GM19240 (cell line): ENCODE measurements around the gene LENG9.
A peak's percentile ranks its signal among the peaks of the same experiment; 100 is the strongest.
"Not testable (repeated sequence)": the region's sequence is repeated elsewhere in the genome, so short reads cannot be mapped to it uniquely, and the experiment has no call there.

Experiments used
- DNase-seq: peaks from one replicate; pipeline ENCODE4 v3.0.0; 2011; ENCODE audit warnings: low spot score; ENCODE audit not compliant: insufficient read length

The LENG9 gene

DNA sequence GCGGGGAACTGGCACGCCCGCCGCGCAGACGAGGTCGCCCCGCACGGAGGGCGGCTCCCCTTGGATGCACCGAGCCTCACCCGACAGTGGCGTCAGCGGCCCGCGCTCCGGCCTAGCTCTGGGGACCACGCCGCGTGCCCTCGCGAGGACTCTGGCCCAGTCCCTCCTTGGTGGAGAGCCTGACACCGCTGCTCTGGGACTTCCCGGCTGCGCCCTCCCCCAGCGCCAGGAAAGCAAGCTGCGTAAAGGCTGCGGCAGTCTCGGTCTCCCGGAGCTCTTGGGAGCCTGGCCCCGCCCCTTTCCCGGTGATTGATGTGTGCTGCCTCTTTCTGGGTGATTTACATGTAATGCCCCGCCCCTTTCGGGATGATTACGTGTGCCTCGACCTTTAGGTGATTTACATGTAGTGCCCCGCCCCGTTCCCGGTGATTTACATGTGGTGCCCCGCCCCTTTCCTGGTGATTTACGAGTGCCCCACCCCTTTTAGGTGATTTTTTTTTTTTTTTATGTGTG is at the start of gene LENG9:
TSS of gene LENG9 (minus strand) at position 248 of the 513 bp plus-strand sequence. CDS start 252 bp downstream, outside the sequence.
- DNase-seq: peak; percentile 65

DNA sequence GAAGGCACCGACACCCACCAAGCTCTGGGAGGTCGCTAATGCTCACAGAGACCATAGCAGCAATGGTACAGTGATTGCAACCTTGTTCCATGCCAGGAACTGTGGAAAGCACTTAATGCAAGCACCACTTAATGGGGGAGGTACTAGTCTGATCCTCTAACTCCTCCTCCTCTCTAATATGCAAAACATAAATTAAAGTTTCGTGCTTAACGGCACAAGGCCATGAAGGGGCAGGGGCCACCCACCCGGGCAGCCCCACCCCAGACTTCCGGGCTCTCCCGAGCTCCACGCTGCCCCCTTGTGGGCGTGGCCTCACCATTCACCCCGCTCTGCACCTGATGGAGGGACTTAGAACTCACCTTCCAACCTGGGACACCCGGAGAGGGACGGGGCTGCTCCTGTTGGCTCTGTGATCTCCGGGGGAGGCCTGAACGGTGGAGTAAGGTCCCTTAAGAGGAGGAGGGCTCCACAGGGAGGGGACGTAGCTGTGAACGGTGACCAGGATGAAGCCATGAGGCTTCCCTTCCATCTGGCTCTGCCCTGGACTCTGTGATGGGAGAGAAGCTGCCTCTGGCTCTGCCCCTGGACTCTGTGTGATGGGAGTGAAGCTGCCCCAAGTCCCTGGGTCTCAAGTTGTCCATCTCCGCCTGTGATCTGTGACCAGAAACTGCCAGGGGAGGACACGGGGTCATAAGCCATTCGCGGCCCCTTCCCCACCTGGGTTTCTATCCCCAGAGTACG is 45.8 kb upstream of the LENG9 start:
- not testable (repeated sequence) for DNase-seq

DNA sequence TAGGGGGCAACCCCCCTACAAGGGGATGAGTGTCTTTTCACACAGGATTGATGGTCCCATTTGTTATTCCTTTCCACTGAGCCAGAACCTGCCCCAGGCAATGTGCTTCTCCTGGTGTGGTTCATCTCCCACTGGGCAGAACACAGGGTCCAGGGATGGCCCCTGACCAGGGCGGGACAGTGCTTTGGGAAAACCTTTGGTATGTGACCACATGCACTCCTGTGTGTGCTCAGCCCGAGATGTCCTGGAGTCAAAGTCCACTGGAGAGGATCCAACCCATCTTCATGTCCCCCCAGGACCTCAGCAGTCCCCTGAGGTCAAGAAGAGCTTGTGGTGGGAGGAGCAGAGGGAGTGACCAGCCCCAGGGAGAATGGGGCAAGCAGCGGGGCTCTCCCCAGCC is 44.9 kb upstream of the LENG9 start:
- DNase-seq: not testable (repeated sequence)

DNA sequence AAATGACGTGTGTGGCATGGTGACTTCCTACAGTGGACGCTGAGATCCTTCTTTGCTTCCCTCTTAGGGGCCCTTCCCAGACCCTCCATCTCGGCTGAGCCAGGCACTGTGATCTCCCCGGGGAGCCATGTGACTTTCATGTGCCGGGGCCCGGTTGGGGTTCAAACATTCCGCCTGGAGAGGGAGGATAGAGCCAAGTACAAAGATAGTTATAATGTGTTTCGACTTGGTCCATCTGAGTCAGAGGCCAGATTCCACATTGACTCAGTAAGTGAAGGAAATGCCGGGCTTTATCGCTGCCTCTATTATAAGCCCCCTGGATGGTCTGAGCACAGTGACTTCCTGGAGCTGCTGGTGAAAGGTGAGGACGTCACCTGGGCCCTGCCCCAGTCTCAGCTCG is 44.2 kb upstream of the LENG9 start:
- DNase-seq: no peak

DNA sequence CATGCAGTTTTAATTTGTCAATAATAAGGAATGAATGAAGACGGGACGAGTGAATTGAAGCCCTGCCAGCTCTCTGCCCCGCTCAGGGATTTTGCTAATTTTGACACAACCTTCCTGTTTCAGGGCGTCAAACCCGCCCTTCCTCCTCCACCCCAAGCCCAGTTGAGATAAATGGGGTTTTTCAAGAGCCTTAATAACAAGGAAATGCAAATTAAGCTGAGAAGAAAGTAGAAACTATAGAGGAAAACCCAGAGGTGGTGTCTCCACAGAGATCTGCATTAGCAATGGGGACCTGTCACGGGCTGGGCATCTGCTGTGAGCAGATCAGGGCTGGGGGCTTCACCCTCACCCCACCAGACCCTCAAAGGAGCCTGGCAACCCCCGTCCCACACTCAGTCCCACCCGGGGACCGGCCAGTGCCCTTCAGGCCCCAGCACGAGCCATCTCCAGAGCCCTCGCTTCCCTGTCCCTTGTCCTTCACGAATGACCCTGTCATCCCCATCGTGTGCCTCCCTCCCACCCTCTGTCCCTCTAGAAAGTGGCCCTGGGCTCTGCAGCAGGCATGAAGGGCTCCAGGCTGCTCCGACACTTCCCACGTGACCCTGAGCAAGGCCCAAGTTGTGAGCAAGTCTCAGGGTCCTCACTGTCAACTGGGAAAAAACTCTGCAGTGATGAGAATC is 43.6 kb upstream of the LENG9 start:
- DNase-seq: not testable (repeated sequence)

DNA sequence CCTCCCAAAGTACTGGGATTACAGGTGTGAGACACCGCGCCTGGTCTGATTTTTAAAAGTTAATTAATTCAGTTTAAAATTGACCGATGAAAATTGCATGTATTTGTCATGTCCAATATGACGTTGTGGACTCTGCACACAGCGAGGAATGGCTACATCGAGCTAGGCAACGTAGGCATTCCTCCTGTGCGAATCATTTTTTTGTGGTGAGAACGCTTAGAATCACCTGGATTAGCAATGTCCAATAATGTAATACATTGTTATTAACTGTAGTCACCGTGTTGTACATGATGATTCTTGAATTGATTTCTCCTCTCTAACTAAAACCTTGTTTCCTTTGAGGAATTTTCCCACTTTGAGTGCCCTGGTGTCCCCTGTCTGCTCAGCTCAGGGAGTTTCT is 42.5 kb upstream of the LENG9 start:
- no peak for DNase-seq

DNA sequence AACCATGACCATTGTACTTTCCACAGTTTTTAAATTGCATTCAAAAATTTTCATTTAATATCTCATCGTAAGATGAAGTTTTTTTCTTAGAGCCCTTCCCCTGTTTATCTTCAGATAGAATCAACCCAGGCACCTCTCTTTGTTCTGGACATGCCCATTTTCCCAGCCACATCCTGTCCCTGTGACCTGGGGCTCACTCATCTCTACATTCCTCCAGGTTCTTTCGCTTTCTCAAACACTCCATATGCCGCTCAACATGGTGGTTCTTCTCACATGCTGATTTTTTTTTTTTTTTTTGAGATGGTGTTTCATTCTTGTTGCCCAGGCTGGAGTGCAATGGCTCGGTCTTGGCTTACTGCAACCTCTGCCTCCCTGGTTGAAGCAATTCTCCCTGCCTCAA is 42.0 kb upstream of the LENG9 start:
- not testable (repeated sequence) for DNase-seq

DNA sequence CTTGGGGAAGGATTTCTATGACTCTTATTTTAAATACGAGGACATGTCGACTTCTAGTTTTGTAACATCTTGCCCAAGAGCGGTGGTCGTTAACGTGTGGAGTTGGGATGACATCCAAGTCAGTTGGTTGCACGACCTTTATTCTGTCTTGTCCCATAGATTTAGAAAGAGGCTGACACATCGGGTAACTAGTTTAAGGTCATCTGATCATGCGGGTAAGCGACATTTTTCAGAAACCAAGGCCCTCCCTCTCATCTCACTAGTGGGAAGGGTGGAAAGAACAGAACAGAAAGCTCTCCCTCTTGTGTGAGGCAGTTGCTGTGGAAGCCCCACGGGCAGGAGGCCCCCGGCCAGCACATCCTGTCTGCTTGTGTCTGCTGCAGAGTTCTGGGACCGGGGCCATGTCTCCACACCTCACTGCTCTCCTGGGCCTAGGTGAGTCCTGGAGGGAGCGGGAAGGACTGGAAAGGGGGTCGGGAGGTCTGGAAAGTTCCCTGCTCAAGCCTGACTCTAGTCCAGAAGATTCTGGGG is 39.0 kb upstream of the LENG9 start, which contains the start of gene LAIR2:
TSS of gene LAIR2 (plus strand) at position 314 of the 531 bp plus-strand sequence. CDS start at position 402, 88 bp downstream.
- DNase-seq: no peak

DNA sequence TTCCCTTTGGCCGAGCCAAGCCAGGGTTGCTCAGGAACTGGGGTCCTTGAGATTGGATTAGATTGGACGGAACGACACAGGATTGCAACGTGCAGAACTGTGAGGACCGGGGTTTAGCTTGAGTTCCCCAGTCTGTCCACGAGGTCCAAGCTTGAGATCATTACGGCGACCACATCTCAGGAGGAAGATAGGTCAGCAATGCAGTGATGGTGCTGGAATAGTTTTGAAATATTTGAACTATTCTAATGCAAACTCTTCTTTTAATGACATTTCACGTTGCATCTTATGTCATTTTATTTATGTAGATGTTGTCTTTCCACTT is 34.8 kb upstream of the LENG9 start:
- DNase-seq: not testable (repeated sequence)

DNA sequence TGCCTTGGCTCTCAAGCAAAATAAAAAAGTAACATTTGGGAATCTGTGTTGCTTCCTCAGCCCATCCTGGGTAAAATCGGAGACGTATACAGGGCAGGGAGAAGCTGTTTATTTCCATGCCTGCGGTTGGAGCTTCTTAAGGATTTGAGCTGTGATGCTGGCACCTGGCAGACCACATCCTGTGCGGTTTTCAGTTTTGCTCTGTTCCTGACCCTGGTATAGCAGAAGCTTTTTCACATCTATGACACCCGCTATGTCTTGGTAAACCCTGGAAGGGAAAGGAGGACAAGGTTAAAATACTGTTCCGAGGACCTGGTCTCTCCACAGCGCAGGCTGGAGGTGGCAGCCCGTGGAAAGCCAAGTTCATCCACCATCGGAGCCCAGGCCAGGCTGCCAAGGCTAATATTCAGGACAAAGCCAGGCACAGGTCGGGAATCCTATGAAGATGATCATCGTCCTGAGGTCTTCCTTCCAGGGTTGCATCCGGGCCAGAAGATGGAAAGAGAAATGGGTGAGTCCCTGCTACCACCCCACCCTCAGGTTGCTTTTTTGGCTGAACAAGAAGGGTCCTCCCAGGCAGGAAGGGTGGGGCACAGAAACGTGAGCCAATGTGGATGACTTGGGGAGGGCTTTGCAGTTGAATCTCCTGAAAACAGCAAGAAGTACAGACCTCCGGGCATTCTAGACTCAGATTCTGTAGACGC is 34.3 kb upstream of the LENG9 start:
- not testable (repeated sequence) for DNase-seq

DNA sequence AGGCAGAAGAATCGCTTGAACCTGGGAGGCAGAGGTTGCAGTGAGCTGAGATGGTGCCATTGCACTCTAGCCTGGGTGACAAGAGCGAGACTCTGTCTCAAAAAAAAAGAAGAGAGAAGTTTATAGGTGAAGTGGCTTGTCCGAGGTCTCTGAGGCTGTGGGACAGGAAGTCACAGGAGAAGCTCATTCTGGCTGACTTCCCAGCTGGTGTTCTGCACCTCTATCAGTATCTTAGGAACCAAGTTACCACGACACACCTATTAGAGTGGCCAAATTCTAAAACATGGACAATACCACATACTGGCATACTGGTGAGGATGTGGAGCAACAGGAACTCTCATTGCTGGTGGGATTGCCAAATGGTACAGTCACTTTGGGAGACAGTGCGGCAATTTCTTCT is 31.7 kb upstream of the LENG9 start:
- DNase-seq: not testable (repeated sequence)

DNA sequence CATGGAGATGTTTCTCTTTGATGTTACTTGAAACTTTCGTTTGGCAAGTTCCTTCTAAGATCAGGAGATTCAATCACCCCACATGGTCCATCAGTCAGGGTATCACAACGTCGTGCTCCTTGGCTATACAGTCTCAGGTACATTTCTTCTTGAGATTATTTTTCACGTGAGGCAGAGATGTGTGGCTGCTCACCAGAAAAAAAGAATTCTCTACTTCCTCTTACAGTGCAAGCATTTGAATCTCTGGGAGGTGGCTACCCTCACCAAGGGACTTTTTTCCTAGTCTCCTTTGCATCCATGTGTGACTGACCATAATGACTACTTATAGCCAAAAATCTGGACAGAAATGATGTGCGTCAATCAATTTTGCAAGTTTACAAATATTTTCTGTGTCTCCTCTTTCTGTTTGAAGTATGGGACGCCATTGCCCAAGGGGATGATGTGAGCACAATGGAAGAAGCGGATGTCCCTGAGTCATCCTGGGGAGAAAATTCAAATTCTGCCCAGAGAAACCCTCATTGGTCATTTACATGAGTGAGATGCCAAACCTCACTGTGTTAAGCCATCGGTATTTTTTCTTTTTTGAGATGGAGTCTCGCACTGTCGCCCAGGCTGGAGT is 30.5 kb upstream of the LENG9 start:
- no peak for DNase-seq

DNA sequence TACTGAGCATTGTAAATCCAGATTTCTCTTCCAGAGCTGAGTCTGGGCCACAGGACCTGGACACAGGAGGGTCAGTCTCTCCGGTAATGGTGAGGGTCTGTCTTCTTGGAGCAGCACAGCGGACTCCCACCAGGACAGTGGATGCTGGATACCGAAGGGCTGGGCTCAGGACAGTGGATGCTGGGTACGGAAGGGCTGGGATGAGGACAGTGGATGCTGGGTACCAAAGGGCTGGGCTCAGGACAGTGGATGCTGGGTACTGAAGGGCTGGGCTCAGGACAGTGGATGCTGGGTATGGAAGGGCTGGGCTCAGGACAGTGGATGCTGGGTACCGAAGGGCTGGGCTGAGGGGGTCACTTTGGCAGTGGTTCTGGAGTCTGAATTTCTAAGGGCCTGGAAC is 29.5 kb upstream of the LENG9 start:
- DNase-seq: not testable (repeated sequence)

DNA sequence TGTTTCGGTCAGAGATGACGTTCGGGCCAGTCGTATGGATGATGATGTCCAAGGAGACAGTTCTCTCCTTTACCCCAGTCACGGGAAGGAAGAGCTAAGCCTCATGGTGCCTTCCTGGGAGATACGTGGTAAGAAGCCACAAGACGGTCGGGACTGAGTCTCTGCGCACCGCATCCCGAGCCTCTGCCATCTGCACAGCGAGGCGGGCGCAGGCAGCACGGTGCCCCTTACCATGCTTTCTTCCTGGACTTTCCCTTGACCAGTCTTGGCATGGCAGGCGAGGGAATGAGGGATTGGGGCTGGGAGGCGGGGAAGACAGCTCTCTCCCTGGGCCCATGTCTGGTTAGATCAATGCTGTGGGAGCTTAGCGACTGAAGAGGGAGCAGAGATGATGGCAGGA is 29.0 kb upstream of the LENG9 start:
- no peak for DNase-seq

DNA sequence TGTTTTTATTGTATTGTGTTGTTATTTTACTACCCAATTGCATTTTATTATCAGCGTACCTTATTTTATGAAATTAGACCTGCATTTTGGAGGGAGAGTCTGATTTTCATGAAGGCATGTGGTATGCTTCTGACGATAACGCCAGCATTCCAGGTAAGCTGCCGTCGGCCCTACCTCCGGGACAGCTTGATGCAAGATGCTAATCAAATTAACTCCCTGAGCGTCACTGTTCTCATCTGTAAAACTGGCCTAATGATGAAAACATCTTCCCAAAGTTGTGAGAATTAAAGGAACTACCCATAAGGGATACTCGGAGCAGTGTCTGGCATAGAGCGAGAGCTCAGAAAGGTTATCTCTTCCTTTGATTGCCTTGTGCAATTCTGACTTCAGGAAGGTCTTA is 26.2 kb upstream of the LENG9 start:
- DNase-seq: no peak

DNA sequence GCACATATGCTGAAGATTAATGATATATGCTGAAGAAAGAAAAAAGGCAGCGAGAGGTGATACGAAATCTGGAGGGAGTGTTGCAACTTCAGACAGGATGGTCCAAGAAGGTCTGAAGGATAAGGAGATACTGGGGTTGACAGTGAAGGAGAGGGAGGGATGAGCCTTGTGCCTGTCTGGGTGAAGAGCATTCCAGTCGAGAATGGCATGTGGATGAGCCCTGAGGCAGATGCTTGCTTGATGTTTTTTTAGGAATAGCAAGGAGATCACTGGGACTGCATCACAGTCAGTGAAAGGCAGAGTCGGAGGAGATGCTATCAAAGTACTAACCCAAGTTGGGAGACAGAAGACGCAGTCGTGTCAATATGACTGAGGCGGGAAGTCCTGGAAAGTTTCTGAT is 25.8 kb upstream of the LENG9 start:
- no peak for DNase-seq

DNA sequence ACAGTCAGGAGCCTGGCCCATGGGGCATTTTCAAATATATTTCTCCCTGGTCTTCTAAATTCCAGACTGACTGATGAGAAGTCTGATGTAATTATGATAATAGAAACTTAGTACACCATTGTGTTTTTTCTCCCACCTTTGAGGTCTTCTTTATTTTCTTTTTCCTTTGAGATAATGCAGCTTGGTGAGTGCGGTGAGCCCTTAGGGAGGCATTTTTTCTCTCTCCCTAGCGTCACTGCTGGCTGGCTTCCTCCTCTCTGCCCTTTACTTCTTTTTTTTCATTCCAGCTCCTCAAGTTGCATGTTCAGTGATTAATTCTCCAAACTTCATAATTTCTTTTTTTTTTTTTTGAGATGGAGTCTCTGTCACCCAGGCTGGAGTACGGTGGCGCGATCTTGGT is 22.3 kb upstream of the LENG9 start:
- DNase-seq: no peak

DNA sequence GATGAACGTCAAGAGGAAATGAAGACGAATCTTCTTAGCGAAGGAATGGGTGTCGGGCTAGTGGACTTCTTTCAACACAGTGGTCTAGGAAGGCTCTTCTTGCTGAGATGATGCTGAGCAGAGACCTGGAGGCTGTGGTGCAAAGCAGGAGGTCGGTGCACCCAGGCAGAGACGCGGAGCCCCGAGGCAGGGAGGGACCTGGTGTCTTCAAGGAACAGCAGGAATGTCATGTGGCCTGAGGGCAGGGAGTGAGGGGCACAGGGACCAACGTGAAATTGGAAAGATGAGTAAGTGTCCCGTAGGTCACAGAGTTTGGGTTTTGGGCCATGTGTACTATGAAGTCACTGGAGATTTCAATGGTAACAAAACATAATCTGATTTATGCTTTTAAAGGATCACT is 20.9 kb upstream of the LENG9 start:
- DNase-seq: no peak

DNA sequence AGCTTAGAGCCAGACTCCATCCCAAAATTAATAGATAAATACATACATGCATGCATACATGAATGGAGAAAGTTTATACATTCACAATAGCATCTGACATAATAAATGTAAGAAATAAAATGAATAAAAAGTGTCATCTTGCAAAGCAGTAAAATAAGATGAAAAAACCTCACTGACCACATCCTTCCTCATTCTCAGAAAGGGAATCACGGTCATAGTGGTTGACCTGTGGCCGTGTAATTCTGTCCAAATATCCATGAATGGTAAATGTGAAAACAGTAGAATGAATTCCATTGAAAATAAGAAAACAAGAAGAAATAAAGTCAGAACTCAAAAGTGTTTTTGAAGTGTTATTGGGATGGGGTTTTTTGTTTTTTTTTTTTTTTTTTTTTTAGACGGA is 19.3 kb upstream of the LENG9 start:
- DNase-seq: no peak

DNA sequence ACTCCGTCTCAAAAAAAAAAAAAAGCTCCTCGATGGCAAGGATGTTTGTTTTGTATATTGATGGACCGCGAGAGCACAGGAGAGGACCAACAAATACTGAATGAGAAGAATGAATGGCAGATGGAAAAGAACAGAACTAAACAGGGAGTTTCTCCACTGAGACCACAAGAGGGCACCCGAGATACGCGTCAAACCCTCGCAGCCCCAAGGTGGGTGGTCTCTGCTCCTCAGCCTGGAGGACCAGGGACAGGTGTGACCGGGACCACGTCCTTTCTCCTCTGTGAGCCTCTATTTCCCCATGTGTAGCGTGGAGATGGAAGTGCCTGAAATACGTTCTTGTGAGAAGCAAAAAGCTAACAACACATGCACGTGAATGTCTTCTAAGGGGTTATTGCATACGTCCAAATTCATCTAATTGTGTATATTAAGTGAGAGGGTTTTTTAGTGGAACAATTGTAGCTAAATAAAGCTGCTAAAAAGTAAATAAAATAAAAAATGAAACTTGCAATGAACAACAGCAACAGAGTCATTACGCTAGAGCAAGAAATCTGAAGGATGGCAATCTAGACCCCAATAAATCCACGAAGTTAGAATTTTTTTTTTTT is 17.9 kb upstream of the LENG9 start:
- no peak for DNase-seq

DNA sequence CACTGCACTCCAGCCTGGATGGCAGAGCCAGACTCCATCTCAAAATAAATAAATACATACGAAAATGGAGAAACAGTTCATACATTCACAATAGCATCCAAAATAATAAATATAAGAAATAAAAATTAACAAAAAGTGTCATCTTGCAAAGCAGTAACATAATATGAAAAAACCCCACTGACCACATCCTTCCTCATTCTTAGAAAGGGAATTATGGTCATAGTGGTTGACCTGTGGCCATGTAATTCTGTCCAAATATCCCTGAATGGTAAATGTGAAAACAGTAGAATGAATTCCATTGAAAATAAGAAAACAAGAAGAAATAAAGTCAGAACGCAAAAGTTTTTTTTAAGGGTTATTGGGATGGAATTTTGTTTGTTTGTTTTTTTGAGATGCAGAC is 16.5 kb upstream of the LENG9 start:
- DNase-seq: no peak
